ENCODE measurements around the gene GJC2.

- TF ChIP-seq POLR2AphosphoS5 (IDR thresholded peaks at IDR 0.05; ENCODE audit: low read length) (no peak), ATF3 (IDR thresholded peaks at IDR 0.05; ENCODE audit: borderline replicate concordance, extremely low read depth, low read depth, low read length) (no peak), RFX5 (IDR thresholded peaks at IDR 0.05; ENCODE audit: low read depth, low read length) (no peak), RBBP5 (conservative IDR thresholded peaks at IDR 0.05) (no peak), EP300 (IDR thresholded peaks at IDR 0.05; ENCODE audit: borderline replicate concordance in 1 of 2, control insufficient read depth in 1 of 2, low read depth in 2 of 2, low read length in 2 of 2) (no peak), EZH2 (IDR thresholded peaks at IDR 0.05; ENCODE audit: borderline replicate concordance, control insufficient read depth, low read depth, low read length) (no peak)
- TF ChIP-seq, protein P1, sequence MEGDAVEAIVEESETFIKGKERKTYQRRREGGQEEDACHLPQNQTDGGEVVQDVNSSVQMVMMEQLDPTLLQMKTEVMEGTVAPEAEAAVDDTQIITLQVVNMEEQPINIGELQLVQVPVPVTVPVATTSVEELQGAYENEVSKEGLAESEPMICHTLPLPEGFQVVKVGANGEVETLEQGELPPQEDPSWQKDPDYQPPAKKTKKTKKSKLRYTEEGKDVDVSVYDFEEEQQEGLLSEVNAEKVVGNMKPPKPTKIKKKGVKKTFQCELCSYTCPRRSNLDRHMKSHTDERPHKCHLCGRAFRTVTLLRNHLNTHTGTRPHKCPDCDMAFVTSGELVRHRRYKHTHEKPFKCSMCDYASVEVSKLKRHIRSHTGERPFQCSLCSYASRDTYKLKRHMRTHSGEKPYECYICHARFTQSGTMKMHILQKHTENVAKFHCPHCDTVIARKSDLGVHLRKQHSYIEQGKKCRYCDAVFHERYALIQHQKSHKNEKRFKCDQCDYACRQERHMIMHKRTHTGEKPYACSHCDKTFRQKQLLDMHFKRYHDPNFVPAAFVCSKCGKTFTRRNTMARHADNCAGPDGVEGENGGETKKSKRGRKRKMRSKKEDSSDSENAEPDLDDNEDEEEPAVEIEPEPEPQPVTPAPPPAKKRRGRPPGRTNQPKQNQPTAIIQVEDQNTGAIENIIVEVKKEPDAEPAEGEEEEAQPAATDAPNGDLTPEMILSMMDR (IDR thresholded peaks at IDR 0.05 in 2 of 3, conservative IDR thresholded peaks at IDR 0.05 in 1 of 3; ENCODE audit: control insufficient read depth in 2 of 3, extremely low read depth in 1 of 3, insufficient read depth in 1 of 3, low read depth in 3 of 3, low read length in 3 of 3), result no peak
Observed at GRCh38 chr1:228157729-228158126, 8.0 kb downstream of the GJC2 start.
